ENCODE results near the gene FGG.

FGG gene

GRCh38 chr4:154612472-154613414 lies at the start of gene FGG:
Gene FGG, minus strand, starts transcription at chr4:154612656. Its CDS starts 47 bp downstream, at chr4:154612609.
- no peak for DNase-seq

GRCh38 chr4:154660052-154660451 lies 47.6 kb upstream of the FGG start:
- DNase-seq = no peak

- peak in 2 of 56 donors; percentile 7 to 8 for DNase-seq
These were observed 46.4 kb upstream of the FGG start for GRCh38 chr4:154658680-154659405.

- no peak for DNase-seq
These were observed 31.0 kb upstream of the FGG start for GRCh38 chr4:154643493-154643892.

GRCh38 chr4:154642373-154643009 lies 30.0 kb upstream of the FGG start:
- no peak for DNase-seq

- no peak for DNase-seq
These were observed 28.5 kb upstream of the FGG start for GRCh38 chr4:154640999-154641398.

- no peak for DNase-seq
These were observed 21.6 kb upstream of the FGG start for GRCh38 chr4:154634058-154634457.

GRCh38 chr4:154631828-154632227 lies 19.4 kb upstream of the FGG start:
- no peak for DNase-seq

- DNase-seq = no peak
These were observed 17.9 kb upstream of the FGG start for GRCh38 chr4:154630324-154630723.

GRCh38 chr4:154626793-154627484 lies 14.5 kb upstream of the FGG start:
- DNase-seq = peak in 39 of 56 donors; percentile 2 to 74 (median 18)

- DNase-seq = no peak
These were observed 13.5 kb upstream of the FGG start for GRCh38 chr4:154625971-154626370.

- DNase-seq = no peak
These were observed 11.5 kb upstream of the FGG start for GRCh38 chr4:154623995-154624394.

- DNase-seq = no peak
These were observed 11.0 kb upstream of the FGG start for GRCh38 chr4:154623436-154623835.

- peak in 10 of 56 donors; percentile 0 to 48 (median 8) for DNase-seq
These were observed 10.1 kb upstream of the FGG start for GRCh38 chr4:154622598-154622997.

- no peak for DNase-seq
These were observed 7.7 kb upstream of the FGG start for GRCh38 chr4:154620111-154620510.

- peak in 43 of 56 donors; percentile 1 to 82 (median 28) for DNase-seq
These were observed 6.4 kb upstream of the FGG start for GRCh38 chr4:154618708-154619315.

GRCh38 chr4:154617820-154618317 lies 5.4 kb upstream of the FGG start:
- DNase-seq = no peak

- no peak for DNase-seq
These were observed 4.3 kb upstream of the FGG start for GRCh38 chr4:154616731-154617130.

- no peak for DNase-seq
These were observed 3.8 kb upstream of the FGG start for GRCh38 chr4:154616287-154616686.

- DNase-seq = no peak
These were observed 2.8 kb upstream of the FGG start for GRCh38 chr4:154615211-154615610.

GRCh38 chr4:154614306-154614705 lies 1.9 kb upstream of the FGG start:
- no peak for DNase-seq
